ENCODE measurements around the gene SHISA2. TPM values are rescaled to one million over a fixed set of nuclear protein-coding genes. Genes with fewer than 3 reads are reported as not detected.

SHISA2 gene
- total RNA-seq, 4 donors from 2014 or later = 1.6 to 8.9 (median 2.4) TPM

DNA sequence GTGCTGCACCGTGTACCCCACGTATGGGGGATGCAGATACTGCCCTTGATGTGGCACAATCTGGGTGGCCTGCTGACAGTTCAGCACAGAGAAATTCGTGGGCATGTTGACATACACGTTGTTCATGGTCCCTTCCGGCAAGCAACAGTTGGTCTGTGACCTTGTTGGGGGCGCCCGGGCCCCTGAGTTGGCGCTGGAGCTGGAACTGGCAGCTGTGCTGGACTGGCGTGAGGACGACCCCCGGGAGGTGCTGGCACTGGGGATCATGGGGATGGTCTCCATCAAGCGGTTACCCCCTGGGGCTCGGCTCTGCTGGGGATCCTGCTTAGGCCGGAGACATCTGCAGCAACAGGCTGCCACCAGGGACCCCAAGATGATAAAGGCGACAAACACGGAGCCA lies 5.2 kb downstream of the SHISA2 start:
- no peak for TF ChIP-seq EP300 (IDR thresholded peaks at IDR 0.05)
- TF ChIP-seq, protein P1, sequence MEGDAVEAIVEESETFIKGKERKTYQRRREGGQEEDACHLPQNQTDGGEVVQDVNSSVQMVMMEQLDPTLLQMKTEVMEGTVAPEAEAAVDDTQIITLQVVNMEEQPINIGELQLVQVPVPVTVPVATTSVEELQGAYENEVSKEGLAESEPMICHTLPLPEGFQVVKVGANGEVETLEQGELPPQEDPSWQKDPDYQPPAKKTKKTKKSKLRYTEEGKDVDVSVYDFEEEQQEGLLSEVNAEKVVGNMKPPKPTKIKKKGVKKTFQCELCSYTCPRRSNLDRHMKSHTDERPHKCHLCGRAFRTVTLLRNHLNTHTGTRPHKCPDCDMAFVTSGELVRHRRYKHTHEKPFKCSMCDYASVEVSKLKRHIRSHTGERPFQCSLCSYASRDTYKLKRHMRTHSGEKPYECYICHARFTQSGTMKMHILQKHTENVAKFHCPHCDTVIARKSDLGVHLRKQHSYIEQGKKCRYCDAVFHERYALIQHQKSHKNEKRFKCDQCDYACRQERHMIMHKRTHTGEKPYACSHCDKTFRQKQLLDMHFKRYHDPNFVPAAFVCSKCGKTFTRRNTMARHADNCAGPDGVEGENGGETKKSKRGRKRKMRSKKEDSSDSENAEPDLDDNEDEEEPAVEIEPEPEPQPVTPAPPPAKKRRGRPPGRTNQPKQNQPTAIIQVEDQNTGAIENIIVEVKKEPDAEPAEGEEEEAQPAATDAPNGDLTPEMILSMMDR (IDR thresholded peaks at IDR 0.05) = no peak
- no peak for TF ChIP-seq POLR2A (IDR thresholded peaks at IDR 0.05)
- no peak for TF ChIP-seq POLR2AphosphoS5 (IDR thresholded peaks at IDR 0.05)
- Histone ChIP-seq H3K27ac (no peak overlapping the region), H3K27me3 (peaks cover 49% of the 10 kb centered on the region), H3K9me3 (no peaks in the 10 kb centered on the region), H3K4me3 (no peak overlapping the region), H3K36me3 (no peaks in the 10 kb centered on the region), H3K4me1 (peaks cover 27% of the 10 kb centered on the region)
- DNase-seq (ENCODE audit: low spot score in 2 of 2) = no peak
- WGBS = 79% methylated on average over 4 of the region's 16 CpGs

DNA sequence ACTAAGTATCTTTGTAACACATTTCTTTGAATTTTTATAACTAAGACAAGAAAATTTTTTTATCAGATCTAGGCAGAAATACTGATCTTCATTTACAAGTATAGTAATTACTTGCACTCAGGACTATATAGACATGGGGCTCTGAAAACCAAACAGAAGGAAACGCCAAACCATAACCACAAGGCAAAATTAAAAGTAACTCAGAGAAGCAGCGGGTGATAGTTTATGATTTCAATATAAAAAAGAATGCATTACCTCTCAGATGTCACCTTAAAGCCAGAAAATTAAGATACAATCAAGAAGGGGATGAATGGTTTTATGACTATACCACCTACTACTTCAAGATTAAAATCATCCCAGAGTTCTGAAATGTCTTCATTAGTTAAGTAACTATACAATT lies 6.7 kb downstream of the SHISA2 start:
- Histone ChIP-seq H3K4me3 (no peak overlapping the region), H3K27me3 (peaks cover 34% of the 10 kb centered on the region), H3K4me1 (peaks cover 12% of the 10 kb centered on the region), H3K27ac (no peak overlapping the region), H3K9me3 (no peaks in the 10 kb centered on the region), H3K36me3 (no peaks in the 10 kb centered on the region)
- no peak for TF ChIP-seq POLR2A (IDR thresholded peaks at IDR 0.05)
- TF ChIP-seq EP300 (IDR thresholded peaks at IDR 0.05) = no peak
- TF ChIP-seq POLR2AphosphoS5 (IDR thresholded peaks at IDR 0.05) = no peak
- TF ChIP-seq, protein P1 (IDR thresholded peaks at IDR 0.05) = no peak
- 68% methylated on average over 2 of the region's 2 CpGs for WGBS
- no peak for DNase-seq (ENCODE audit: low spot score in 2 of 2)

DNA sequence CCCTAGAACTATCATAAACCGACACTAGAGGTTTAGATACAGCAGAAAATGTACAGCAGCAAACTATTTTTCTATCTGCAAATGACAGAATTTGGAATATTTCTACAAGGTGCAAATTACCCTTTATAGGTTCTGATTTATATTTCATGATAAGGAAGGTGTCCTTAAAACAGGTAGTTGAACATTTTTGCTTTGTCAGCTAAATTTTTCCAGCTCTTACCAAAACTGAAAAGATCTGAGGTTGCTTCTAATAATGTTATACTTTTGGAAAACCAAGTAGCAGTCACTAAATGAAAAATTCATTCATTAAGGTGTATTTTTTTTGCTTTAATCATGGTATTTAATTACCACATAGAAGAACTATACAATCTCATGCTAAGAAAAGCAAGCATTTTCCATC lies 9.0 kb downstream of the SHISA2 start:
- no peak overlapping the region for H3K27ac ChIP-seq
- DNase-seq (ENCODE audit: low spot score in 2 of 2) = no peak
- no peak overlapping the region for H3K4me3 ChIP-seq
- no peaks in the 10 kb centered on the region for H3K9me3 ChIP-seq
- no peaks in the 10 kb centered on the region for H3K4me1 ChIP-seq
- TF ChIP-seq EP300 (IDR thresholded peaks at IDR 0.05) = no peak
- TF ChIP-seq POLR2AphosphoS5 (IDR thresholded peaks at IDR 0.05) = no peak
- H3K27me3 ChIP-seq = peaks cover 11% of the 10 kb centered on the region
- no peaks in the 10 kb centered on the region for H3K36me3 ChIP-seq
- 76% methylated on average over 1 of the region's 1 CpG for WGBS

DNA sequence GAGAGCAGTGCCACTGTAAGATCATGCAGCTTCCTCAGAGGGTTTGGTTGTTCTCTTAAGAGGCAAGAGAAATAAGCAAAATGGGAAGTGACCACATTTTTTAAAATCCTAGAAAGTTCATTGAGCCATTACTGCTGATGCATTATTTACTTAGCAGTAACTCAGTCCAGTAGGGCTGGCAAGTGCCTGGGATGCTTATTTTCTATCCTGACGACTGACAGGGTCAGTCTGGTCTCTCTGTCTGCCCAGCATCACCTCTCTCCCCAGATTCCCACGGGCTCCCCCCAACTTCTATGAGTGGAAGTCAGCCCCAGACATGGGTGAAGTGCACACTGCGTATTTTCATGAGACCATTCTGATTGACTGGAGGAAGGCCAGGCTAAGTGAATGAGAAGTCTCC lies 10.4 kb downstream of the SHISA2 start:
- 79% methylated on average over 3 of the region's 3 CpGs for WGBS
- TF ChIP-seq EP300 (IDR thresholded peaks at IDR 0.05) = no peak
- TF ChIP-seq, protein P1 (IDR thresholded peaks at IDR 0.05) = no peak
- TF ChIP-seq POLR2AphosphoS5 (IDR thresholded peaks at IDR 0.05) = no peak
- no peak for TF ChIP-seq POLR2A (IDR thresholded peaks at IDR 0.05)
- no peak overlapping the region for H3K27ac ChIP-seq
- no peaks in the 10 kb centered on the region for H3K36me3 ChIP-seq
- H3K9me3 ChIP-seq = no peaks in the 10 kb centered on the region
- H3K27me3 ChIP-seq = peaks cover 3% of the 10 kb centered on the region
- no peak for DNase-seq (ENCODE audit: low spot score in 2 of 2)
- H3K4me3 ChIP-seq = no peak overlapping the region
- no peaks in the 10 kb centered on the region for H3K4me1 ChIP-seq

DNA sequence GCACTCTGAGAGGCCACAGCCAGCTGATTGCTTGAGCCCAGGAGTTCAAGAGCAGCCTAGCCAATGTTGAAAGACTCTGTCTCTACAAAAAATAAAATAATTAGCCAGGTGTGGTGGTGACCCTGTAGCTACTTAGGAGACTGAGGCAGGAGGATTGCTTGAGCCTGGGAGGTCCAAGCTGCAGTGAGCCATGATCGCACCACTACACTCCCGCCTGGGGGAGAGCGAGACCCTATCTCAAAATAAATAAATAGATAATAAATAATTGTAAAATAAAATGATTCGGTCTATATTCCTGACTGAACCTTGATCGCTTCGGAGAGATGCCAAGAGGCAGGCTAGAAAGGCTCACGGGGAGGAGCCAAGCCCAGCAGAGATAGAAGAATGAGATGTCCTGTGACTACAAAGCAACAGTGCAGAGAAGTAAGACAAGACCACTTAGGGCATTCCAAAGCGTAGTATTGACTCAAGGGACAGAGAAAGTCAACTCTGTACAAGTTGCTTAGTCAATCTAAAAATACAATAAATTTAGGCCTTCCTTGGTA lies 12.8 kb downstream of the SHISA2 start:
- 98% methylated on average over 8 of the region's 8 CpGs for WGBS
- Histone ChIP-seq H3K4me1 (no peaks in the 10 kb centered on the region), H3K27ac (no peak overlapping the region), H3K36me3 (no peaks in the 10 kb centered on the region), H3K4me3 (no peak overlapping the region), H3K9me3 (no peaks in the 10 kb centered on the region), H3K27me3 (no peaks in the 10 kb centered on the region)
- TF ChIP-seq EP300 (IDR thresholded peaks at IDR 0.05) (no peak), POLR2A (IDR thresholded peaks at IDR 0.05) (no peak), POLR2AphosphoS5 (IDR thresholded peaks at IDR 0.05) (no peak)
- TF ChIP-seq, protein P1 (IDR thresholded peaks at IDR 0.05) = no peak
- DNase-seq (ENCODE audit: low spot score in 2 of 2) = no peak

DNA sequence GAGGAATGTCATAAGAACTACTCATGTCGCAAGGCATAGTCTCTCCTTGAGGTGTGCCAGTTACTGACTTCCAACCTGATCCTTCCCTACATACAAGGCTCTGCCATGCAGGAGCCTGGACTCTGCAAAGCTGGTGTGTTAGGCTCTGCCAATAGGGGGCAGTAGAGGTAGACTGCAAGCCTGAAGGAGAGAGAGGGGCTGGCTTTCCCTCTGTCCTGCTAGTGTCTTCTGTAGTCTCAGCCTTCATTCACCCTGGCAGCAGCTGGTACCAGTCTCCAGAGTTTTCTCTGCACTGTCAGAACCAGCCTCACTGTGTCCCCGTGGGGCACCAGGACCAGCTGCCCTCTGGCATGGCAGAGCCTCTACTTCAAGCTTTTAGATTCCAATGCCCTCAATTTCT lies 14.5 kb downstream of the SHISA2 start:
- H3K36me3 ChIP-seq = no peaks in the 10 kb centered on the region
- no peaks in the 10 kb centered on the region for H3K27me3 ChIP-seq
- TF ChIP-seq EP300 (IDR thresholded peaks at IDR 0.05) = no peak
- no peak for TF ChIP-seq POLR2A (IDR thresholded peaks at IDR 0.05)
- TF ChIP-seq, protein P1 (IDR thresholded peaks at IDR 0.05) = peak in 1 of 2 donors; percentile 27
- no peak for TF ChIP-seq POLR2AphosphoS5 (IDR thresholded peaks at IDR 0.05)
- no peak overlapping the region for H3K4me3 ChIP-seq
- no peak for DNase-seq (ENCODE audit: low spot score in 2 of 2)
- H3K9me3 ChIP-seq = no peaks in the 10 kb centered on the region
- no peaks in the 10 kb centered on the region for H3K4me1 ChIP-seq
- no peak overlapping the region for H3K27ac ChIP-seq
- 34% methylated on average over 2 of the region's 2 CpGs for WGBS

Measured in suprapubic skin (tissue), 4 donors.